ENCODE measurements around the gene FURIN.
A peak's percentile ranks its signal among the peaks of the same experiment; 100 is the strongest.

- TF ChIP-seq CTCF (conservative IDR thresholded peaks at IDR 0.05 in 1 of 2, IDR thresholded peaks at IDR 0.05 in 1 of 2; ENCODE audit: low read depth in 1 of 2, low read length in 2 of 2), result peak; percentile 81 to 87
- TF ChIP-seq EZH2 (IDR thresholded peaks at IDR 0.05; ENCODE audit: low read length, missing control alignments), result no peak
Observed at GRCh38 chr15:90902040-90902839, 33.9 kb downstream of the FURIN start.

Data from fibroblast of lung (primary cell).